Right lobe of liver (tissue), 6 donors: Measurements from ENCODE around the gene LEF1. TPM values are rescaled to one million over a fixed set of nuclear protein-coding genes. Genes with fewer than 3 reads are reported as not detected.

ENCODE experiments used
- ATAC-seq, 4 donors: fragments of 200-7000 bp; cut with Tn5 transposase; one replicate each; pipeline ENCODE4 v1.9.1; 2020; ENCODE audit warnings: mild to moderate bottlenecking in 4 of 4, moderate library complexity in 4 of 4
- DNase-seq, 3 donors: peaks; one replicate each; pipeline ENCODE4 v3.0.0-alpha.2; 2020
- H3K27ac ChIP-seq, 3 donors: fragments of 200-600 bp; one replicate each; pipeline ENCODE4 v1.8.0; 2022
- H3K27me3 ChIP-seq, 2 donors: fragments of 200-600 bp; one replicate each; pipeline ENCODE4 v1.8.0; 2022
- H3K36me3 ChIP-seq, 4 donors: fragments of 200-600 bp; sonication (generic) in 1 of 4; one replicate each; pipeline versions ENCODE4 v1.5.1 to v1.8.0; 2017 to 2022; ENCODE audit warnings: control low read depth in 1 of 4
- H3K4me1 ChIP-seq, 4 donors: fragments of 200-600 bp; sonication (generic) in 1 of 4; one replicate each; pipeline versions ENCODE4 v1.5.1 to v1.8.0; 2017 to 2022; ENCODE audit warnings: control low read depth in 1 of 4
- H3K4me3 ChIP-seq, 3 donors: fragments of 200-600 bp; one replicate each; pipeline ENCODE4 v1.8.0; 2022
- H3K9me3 ChIP-seq, 4 donors: fragments of 200-600 bp; sonication (generic) in 1 of 4; one replicate each; pipeline versions ENCODE4 v1.5.1 to v1.8.0; 2017 to 2022; ENCODE audit warnings: control low read depth in 1 of 4
- POLR2A ChIP-seq: fragments of 450-650 bp; IDR thresholded peaks from one replicate; pipeline ENCODE4 v1.6.1; 2017; ENCODE audit warnings: antibody characterized with exemption, mild to moderate bottlenecking
- WGBS: methylation state at CpG from one replicate; pipeline ENCODE4 v1.1.6; 2018; ENCODE audit warnings: low coverage, low lambda C conversion rate; ENCODE audit not compliant: insufficient coverage; ENCODE audit errors: missing lambda C conversion rate; 5-methylcytosine and 5-hydroxymethylcytosine counted together
- intact Hi-C, 2 donors: fragments of 100-400 bp; cut with DNase I; formaldehyde crosslinking; loops; one replicate each; pipeline versions ENCODE4 v1.11.2 to v1.14.1; 2022
- total RNA-seq, 6 experiments: library from RNA; depleted of rRNA in 2 of 6; stranded (reverse); fragments of >200 nt in 2 of 6; fragmentation: NEBNext Ultra II Directional in 3 of 6; extraction: Animal tissue kit (Norgen Biotek cat#: 25700) in 3 of 6; gene quantifications; one replicate each; pipeline versions ENCODE4 v1.1.0 to v1.2.4, GENCODE V29; 2016 to 2023
- TF ChIP-seq, protein P1 (sequence below), 4 donors: fragments of 200-600 bp in 3 of 4; fragments of 450-650 bp in 1 of 4; IDR thresholded peaks; one replicate each; pipeline versions ENCODE4 v1.5.1 to v1.8.0; 2016 to 2022; ENCODE audit warnings: antibody characterized with exemption in 4 of 4, mild to moderate bottlenecking in 2 of 4
- donor health status: DM: no; HTN: yes; CAD: no.
- donor health status: DM: no; HTN: no; CAD: no.
- donor health status: DM: no; HTN: no; CAD: no.
- donor health status: DM: no; HTN: yes; CAD: no.
- donor health status: DM: no; HTN: yes; CAD: no.

Gene LEF1
- total RNA-seq, 6 experiments from 2014 or later, result 0.19 to 0.66 (median 0.42) TPM; not detected in 1

DNA sequence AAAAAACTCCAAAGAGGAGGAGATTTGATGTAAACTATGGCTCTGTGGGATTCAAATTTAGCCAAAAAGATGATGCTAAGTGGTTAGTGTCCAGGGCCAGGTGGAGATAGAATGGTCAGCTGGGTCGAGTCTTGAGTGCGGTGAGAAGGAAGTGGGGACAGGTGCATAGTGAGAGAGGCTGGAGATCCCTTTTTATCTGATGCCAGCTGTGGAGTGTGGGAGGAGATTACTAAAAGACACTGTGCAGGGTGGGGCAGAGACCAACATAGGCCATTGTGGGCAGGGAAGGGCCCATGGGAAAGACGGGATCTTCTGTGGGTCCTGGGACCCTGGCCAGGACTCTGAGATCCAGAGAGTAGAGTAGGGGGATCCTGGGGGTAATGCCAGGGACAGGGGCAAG is 34.6 kb upstream of the LEF1 start:
- WGBS, result 96% methylated on average over 3 of the region's 3 CpGs

DNA sequence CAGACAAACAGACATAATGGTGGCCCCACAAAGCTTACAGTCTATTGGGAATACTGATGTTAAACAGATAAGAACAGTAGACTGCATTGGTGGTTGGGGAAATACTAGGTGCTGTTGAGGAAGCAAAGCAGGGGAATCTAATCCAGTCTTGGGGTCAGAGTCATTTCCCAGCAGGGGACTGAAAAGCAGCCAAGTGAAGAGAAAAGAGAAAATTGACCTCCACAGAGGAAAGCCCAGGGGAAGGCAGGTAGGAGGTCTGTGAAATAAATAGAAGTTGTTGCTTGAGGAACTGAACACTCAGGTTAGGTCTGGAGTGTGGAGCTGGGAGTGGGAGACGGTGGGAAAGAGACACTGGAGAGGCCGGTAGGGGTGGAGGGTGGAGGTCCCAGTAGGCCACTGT is 33.0 kb upstream of the LEF1 start:
- DNase-seq (no peak), ATAC-seq (no peak)
- 84% methylated on average over 2 of the region's 2 CpGs for WGBS
- Histone ChIP-seq H3K4me3 (no peak overlapping the region), H3K4me1 (no peaks in the 10 kb centered on the region), H3K9me3 (no peaks in the 10 kb centered on the region), H3K36me3 (no peaks in the 10 kb centered on the region), H3K27me3 (no peaks in the 10 kb centered on the region), H3K27ac (no peak overlapping the region)
- TF ChIP-seq, protein P1, sequence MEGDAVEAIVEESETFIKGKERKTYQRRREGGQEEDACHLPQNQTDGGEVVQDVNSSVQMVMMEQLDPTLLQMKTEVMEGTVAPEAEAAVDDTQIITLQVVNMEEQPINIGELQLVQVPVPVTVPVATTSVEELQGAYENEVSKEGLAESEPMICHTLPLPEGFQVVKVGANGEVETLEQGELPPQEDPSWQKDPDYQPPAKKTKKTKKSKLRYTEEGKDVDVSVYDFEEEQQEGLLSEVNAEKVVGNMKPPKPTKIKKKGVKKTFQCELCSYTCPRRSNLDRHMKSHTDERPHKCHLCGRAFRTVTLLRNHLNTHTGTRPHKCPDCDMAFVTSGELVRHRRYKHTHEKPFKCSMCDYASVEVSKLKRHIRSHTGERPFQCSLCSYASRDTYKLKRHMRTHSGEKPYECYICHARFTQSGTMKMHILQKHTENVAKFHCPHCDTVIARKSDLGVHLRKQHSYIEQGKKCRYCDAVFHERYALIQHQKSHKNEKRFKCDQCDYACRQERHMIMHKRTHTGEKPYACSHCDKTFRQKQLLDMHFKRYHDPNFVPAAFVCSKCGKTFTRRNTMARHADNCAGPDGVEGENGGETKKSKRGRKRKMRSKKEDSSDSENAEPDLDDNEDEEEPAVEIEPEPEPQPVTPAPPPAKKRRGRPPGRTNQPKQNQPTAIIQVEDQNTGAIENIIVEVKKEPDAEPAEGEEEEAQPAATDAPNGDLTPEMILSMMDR (IDR thresholded peaks at IDR 0.05), result no peak
- TF ChIP-seq POLR2A, result no peak
- intact Hi-C loops, result no loop called here

More for the DNA sequence above, 34.6 kb upstream of the LEF1 start:
- Histone ChIP-seq H3K27ac (no peak overlapping the region), H3K36me3 (no peaks in the 10 kb centered on the region), H3K27me3 (no peaks in the 10 kb centered on the region), H3K9me3 (no peaks in the 10 kb centered on the region), H3K4me1 (no peaks in the 10 kb centered on the region), H3K4me3 (no peak overlapping the region)
- intact Hi-C loops, result no loop called here
- ATAC-seq, result no peak
- DNase-seq, result no peak
- TF ChIP-seq, protein P1 (IDR thresholded peaks at IDR 0.05), result no peak
- no peak for TF ChIP-seq POLR2A

DNA sequence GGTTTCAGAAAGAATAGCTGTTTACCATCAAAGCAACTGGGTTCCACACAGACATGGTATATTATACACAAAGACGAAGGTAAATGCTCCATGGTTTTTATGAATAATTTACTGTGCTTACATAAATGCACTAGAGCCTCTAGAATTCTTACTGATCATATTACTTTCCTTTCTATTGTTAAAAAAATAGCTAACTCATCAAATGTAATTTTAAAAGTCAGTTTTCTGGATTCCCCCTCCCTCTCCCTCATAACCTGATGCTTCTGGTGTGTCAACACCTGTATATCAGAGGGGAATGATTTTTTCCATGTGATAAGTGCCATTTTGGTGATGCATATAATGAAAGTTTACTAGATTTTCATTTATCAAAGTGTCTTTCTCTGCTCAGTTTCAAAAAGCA is 31.1 kb upstream of the LEF1 start:
- intact Hi-C loops, result no loop called here

DNA sequence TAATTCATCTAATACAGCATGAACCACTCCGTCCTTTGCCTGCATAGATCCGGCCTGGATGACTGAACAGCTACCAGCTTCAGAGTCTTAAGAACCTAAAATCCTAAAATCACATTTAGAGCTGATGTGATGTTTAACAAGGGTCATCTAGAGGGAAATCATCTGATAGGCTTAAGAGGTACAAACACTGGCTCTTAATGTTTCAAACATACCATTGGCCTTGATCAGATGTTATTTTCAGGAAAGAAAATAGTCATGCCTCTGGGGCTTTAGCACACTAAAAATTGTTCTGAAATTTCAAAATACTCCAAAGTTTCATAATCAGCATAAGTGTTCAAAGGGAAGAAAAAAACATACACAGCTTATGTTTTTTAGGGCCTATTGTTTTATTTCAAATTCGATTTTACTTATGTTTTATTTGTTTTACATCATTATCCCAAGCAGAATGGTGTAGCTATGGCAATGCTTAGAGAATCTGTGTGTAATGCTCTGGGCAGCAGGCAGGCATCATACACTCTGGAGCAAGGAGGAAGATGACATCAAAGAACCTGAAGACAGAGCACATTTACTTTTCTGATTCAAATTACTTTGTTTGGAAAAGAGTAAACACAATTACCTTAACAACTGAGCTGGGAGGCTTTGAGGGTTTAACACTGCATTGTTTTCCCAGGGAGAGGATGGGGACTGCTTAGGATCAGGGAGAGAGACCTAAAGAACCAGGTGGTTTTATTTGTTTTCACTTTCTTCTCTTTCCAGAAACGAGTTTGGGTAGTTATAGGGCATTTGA is 25.3 kb upstream of the LEF1 start:
- intact Hi-C loops, result no loop called here
- Histone ChIP-seq H3K27ac (no peak overlapping the region), H3K4me1 (no peaks in the 10 kb centered on the region), H3K9me3 (no peaks in the 10 kb centered on the region), H3K4me3 (no peak overlapping the region), H3K36me3 (no peaks in the 10 kb centered on the region), H3K27me3 (no peaks in the 10 kb centered on the region)
- 51% methylated on average over 4 of the region's 4 CpGs for WGBS
- ATAC-seq (no peak), DNase-seq (no peak)
- TF ChIP-seq POLR2A, result no peak
- TF ChIP-seq, protein P1 (IDR thresholded peaks at IDR 0.05), result no peak

More for the DNA sequence above, 31.1 kb upstream of the LEF1 start:
- Histone ChIP-seq H3K36me3 (no peaks in the 10 kb centered on the region), H3K4me1 (no peaks in the 10 kb centered on the region), H3K4me3 (no peak overlapping the region), H3K27ac (no peak overlapping the region), H3K27me3 (no peaks in the 10 kb centered on the region), H3K9me3 (no peaks in the 10 kb centered on the region)
- no peak for DNase-seq
- TF ChIP-seq, protein P1 (IDR thresholded peaks at IDR 0.05), result no peak
- no peak for TF ChIP-seq POLR2A
- ATAC-seq, result no peak
- WGBS, result 44% methylated on average over 1 of the region's 1 CpG
